HepG2 (cell line): ENCODE results near the gene CERS4. TPM values are rescaled to one million over a fixed set of nuclear protein-coding genes. Genes with fewer than 3 reads are reported as not detected.

Experiments
- BCL6 ChIP-seq: IDR thresholded peaks from 2 replicates; pipeline ENCODE4 v1.6.1; 2016; ENCODE audit warnings: missing genetic modification reagents, missing compliant biosample characterization
- CBX1 ChIP-seq: IDR thresholded peaks from one replicate; pipeline ENCODE4 v1.6.1; 2016; ENCODE audit warnings: antibody characterized with exemption, low read depth
- HDAC6 ChIP-seq: fragments of 200-600 bp; sonication (generic); IDR thresholded peaks from 2 replicates; pipeline ENCODE4 v1.7.0; 2017; ENCODE audit warnings: mild to moderate bottlenecking, antibody characterized with exemption, low read length, low read depth
- HNRNPH1 ChIP-seq: fragments of 200-400 bp; formaldehyde crosslinking; optimal IDR thresholded peaks from 2 replicates; pipeline ENCODE3; 2017; ENCODE audit warnings: mild to moderate bottlenecking, low read depth, low read length
- HOMEZ ChIP-seq: IDR thresholded peaks from 2 replicates; pipeline ENCODE4 v1.6.1; 2016; ENCODE audit warnings: low read depth
- IKZF1 ChIP-seq: fragments of 450-650 bp; IDR thresholded peaks from 2 replicates; pipeline ENCODE4 v1.7.1; 2016
- ISX ChIP-seq: sonication (generic); formaldehyde crosslinking; conservative IDR thresholded peaks from 2 replicates; pipeline ENCODE4 v1.5.0; 2020; ENCODE audit warnings: missing genetic modification reagents
- JARID2 ChIP-seq: sonication (generic); formaldehyde crosslinking; IDR thresholded peaks from 2 replicates; pipeline ENCODE4 v1.8.1; 2023; ENCODE audit warnings: missing genetic modification reagents, inconsistent platforms; ENCODE audit not compliant: insufficient replicate concordance
- KLF12 ChIP-seq: sonication (generic); formaldehyde crosslinking; IDR thresholded peaks from 2 replicates; pipeline ENCODE4 v1.4.0; 2020; ENCODE audit warnings: missing genetic modification reagents, borderline replicate concordance
- KMT2A ChIP-seq: sonication (generic); formaldehyde crosslinking; IDR thresholded peaks from 2 replicates; pipeline ENCODE4 v1.4.0; 2020; ENCODE audit warnings: missing genetic modification reagents
- MAF1 ChIP-seq: sonication (generic); formaldehyde crosslinking; IDR thresholded peaks from 2 replicates; pipeline ENCODE4 v1.5.0; 2020; ENCODE audit warnings: missing genetic modification reagents, borderline replicate concordance
- MAFF ChIP-seq: IDR thresholded peaks from 2 replicates; pipeline ENCODE4 v1.6.1; 2011; ENCODE audit warnings: low read depth, low read length, improper control_type of control experiment
- MAFK ChIP-seq, 2 experiments: IDR thresholded peaks in 1 of 2; conservative IDR thresholded peaks in 1 of 2; 2 replicates each; pipeline ENCODE4 v1.6.1; 2011; ENCODE audit warnings: improper control_type of control experiment in 2 of 2, low read length in 2 of 2
- MAZ ChIP-seq, 2 experiments: sonication (generic) in 1 of 2; formaldehyde crosslinking in 1 of 2; IDR thresholded peaks; 2 replicates each; pipeline versions ENCODE4 v1.5.0 to v1.6.1; 2012 to 2020; ENCODE audit warnings: low read depth in 2 of 2, mild to moderate bottlenecking in 2 of 2, borderline replicate concordance in 1 of 2, improper control_type of control experiment in 1 of 2, low read length in 1 of 2, missing genetic modification reagents in 1 of 2, moderate library complexity in 1 of 2
- MBNL3 ChIP-seq: fragments of 250-450 bp; sonication (Bioruptor Pico); conservative IDR thresholded peaks from 2 replicates; pipeline ENCODE4 v1.8.0; 2022; ENCODE audit warnings: mild to moderate bottlenecking, inconsistent platforms
- MED8 ChIP-seq: sonication (generic); formaldehyde crosslinking; IDR thresholded peaks from 2 replicates; pipeline ENCODE4 v1.8.1; 2023; ENCODE audit warnings: mild to moderate bottlenecking, missing genetic modification reagents; ENCODE audit not compliant: insufficient replicate concordance
- NCOA2 ChIP-seq: sonication (generic); formaldehyde crosslinking; IDR thresholded peaks from 2 replicates; pipeline ENCODE4 v1.8.0; 2022; ENCODE audit warnings: inconsistent platforms
- NFE2L2 ChIP-seq: fragments of 150-350 bp; IDR thresholded peaks from 2 replicates; pipeline ENCODE4 v1.6.1; 2014; ENCODE audit warnings: low read length
- NRL ChIP-seq: sonication (generic); formaldehyde crosslinking; IDR thresholded peaks from 2 replicates; pipeline ENCODE4 v1.5.0; 2020; ENCODE audit warnings: missing genetic modification reagents, mild to moderate bottlenecking, moderate library complexity, borderline replicate concordance
- PHB2 ChIP-seq: fragments of 450-650 bp; IDR thresholded peaks from 2 replicates; pipeline ENCODE4 v1.6.1; 2018; ENCODE audit not compliant: partially characterized antibody
- PLRG1 ChIP-seq: fragments of 450-650 bp; conservative IDR thresholded peaks from 2 replicates; pipeline ENCODE4 v1.6.1; 2016
- RBM22 ChIP-seq: fragments of 200-400 bp; formaldehyde crosslinking; optimal IDR thresholded peaks from 2 replicates; pipeline ENCODE3; 2017; ENCODE audit warnings: mild to moderate bottlenecking, low read length, moderate library complexity
- REXO4 ChIP-seq: sonication (generic); formaldehyde crosslinking; IDR thresholded peaks from 2 replicates; pipeline ENCODE4 v1.8.0; 2022; ENCODE audit warnings: missing genetic modification reagents, mild to moderate bottlenecking, borderline replicate concordance
- SMARCC2 ChIP-seq: fragments of 450-650 bp; IDR thresholded peaks from 2 replicates; pipeline ENCODE4 v1.6.1; 2017; ENCODE audit warnings: antibody characterized with exemption, mild to moderate bottlenecking
- ZBTB42 ChIP-seq: sonication (generic); formaldehyde crosslinking; IDR thresholded peaks from 2 replicates; pipeline ENCODE4 v1.5.0; 2020; ENCODE audit warnings: mild to moderate bottlenecking, missing genetic modification reagents
- ZBTB8A ChIP-seq: sonication (generic); formaldehyde crosslinking; IDR thresholded peaks from 2 replicates; pipeline ENCODE4 v1.4.0; 2020; ENCODE audit warnings: mild to moderate bottlenecking, low read depth, missing genetic modification reagents, borderline replicate concordance
- ZNF205 ChIP-seq: IDR thresholded peaks from 2 replicates; pipeline ENCODE4 v1.6.1; 2018; ENCODE audit warnings: missing biosample characterization, missing genetic modification reagents
- ZNF75D ChIP-seq: sonication (generic); formaldehyde crosslinking; IDR thresholded peaks from 2 replicates; pipeline ENCODE4 v1.8.1; 2023; ENCODE audit warnings: missing genetic modification reagents, mild to moderate bottlenecking, borderline replicate concordance
- polyA plus RNA-seq, 8 experiments: library from polyadenylated mRNA; depleted of rRNA in 3 of 8; stranded (reverse) in 7 of 8; unstranded in 1 of 8; fragments of >200 nt; fragmentation: Illumina TruSeq in 4 of 8; extraction: Trizol in 4 of 8; gene quantifications; 2 replicates each; pipeline versions ENCODE4 v1.2.1 to v1.2.3, GENCODE V29; 2011 to 2016; ENCODE audit warnings: low read depth in 4 of 8, missing spikeins in 1 of 8, mixed read lengths in 1 of 8; ENCODE audit not compliant: insufficient read depth in 1 of 8
- total RNA-seq, 5 experiments: library from RNA; depleted of rRNA; stranded (reverse); fragments of >200 nt; fragmentation: Illumina TruSeq; extraction: Trizol; gene quantifications; 2 replicates each; pipeline ENCODE4 v1.2.3, GENCODE V29; 2016; ENCODE audit warnings: low read depth in 1 of 5
- TF ChIP-seq, protein P1 (sequence below): IDR thresholded peaks from 2 replicates; pipeline ENCODE4 v1.6.1; 2016

Gene CERS4
- total and polyA plus RNA-seq, 2 of the 13 experiments (the other 11 are each of a cell fraction or from before 2014, with no cell fraction given) = 74.7 to 83.5 TPM

GRCh38 chr19:8240274-8241229, 31.4 kb downstream of the CERS4 start (continued):
- TF ChIP-seq KMT2A (CRISPR knock-in tag) (no peak), REXO4 (CRISPR knock-in tag) (no peak), BCL6 (CRISPR knock-in tag) (peak; percentile 33; the same call in 1 of the 2 replicates), RBM22 (peak; percentile 74), MAZ (IDR thresholded peaks at IDR 0.05; ENCODE audit: borderline replicate concordance, low read depth, low read length) (peak; percentile 64), MAZ (CRISPR knock-in tag; IDR thresholded peaks at IDR 0.05; ENCODE audit: low read depth) (peak; percentile 78), ZNF205 (CRISPR knock-in tag) (no peak), MAF1 (no peak), NRL (CRISPR knock-in tag) (0 out of 2 replicates have a peak, but pooled peaks have one; percentile 30), JARID2 (CRISPR knock-in tag) (no peak), KLF12 (CRISPR knock-in tag) (no peak), CBX1 (peak; percentile 87), NCOA2 (CRISPR knock-in tag) (peak; percentile 84), ISX (no peak), MBNL3 (CRISPR knock-in tag) (no peak), ZNF75D (no peak), HDAC6 (no peak), NFE2L2 (no peak), PLRG1 (no peak), MAFF (no peak), MED8 (CRISPR knock-in tag) (no peak), HOMEZ (CRISPR knock-in tag) (no peak; the same call in 1 of the 2 replicates), SMARCC2 (no peak), IKZF1 (no peak), HNRNPH1 (no peak), ZBTB42 (CRISPR knock-in tag) (no peak), MAFK (conservative IDR thresholded peaks at IDR 0.05 in 1 of 2, IDR thresholded peaks at IDR 0.05 in 1 of 2; ENCODE audit: low read length in 2 of 2) (no peak), PHB2 (no peak), ZBTB8A (CRISPR knock-in tag) (no peak)
- TF ChIP-seq, protein P1, sequence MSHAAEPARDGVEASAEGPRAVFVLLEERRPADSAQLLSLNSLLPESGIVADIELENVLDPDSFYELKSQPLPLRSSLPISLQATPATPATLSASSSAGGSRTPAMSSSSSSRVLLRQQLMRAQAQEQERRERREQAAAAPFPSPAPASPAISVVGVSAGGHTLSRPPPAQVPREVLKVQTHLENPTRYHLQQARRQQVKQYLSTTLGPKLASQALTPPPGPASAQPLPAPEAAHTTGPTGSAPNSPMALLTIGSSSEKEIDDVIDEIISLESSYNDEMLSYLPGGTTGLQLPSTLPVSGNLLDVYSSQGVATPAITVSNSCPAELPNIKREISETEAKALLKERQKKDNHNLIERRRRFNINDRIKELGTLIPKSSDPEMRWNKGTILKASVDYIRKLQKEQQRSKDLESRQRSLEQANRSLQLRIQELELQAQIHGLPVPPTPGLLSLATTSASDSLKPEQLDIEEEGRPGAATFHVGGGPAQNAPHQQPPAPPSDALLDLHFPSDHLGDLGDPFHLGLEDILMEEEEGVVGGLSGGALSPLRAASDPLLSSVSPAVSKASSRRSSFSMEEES (CRISPR knock-in tag) = peak; percentile 99
